GM19025 (cell line): ENCODE results near the gene DND1.
"Not testable (repeated sequence)": the region's sequence is repeated elsewhere in the genome, so short reads cannot be mapped to it uniquely, and the experiment has no call there.

Source experiments
- ATAC-seq: cut with Tn5 transposase; IDR thresholded peaks from one replicate; pipeline ENCODE4 v1.9.1; 2021; ENCODE audit warnings: mild to moderate bottlenecking, low read depth, moderate library complexity; ENCODE audit not compliant: unreplicated experiment

Gene DND1

GRCh38 chr5:140632366-140633020 is 40.9 kb downstream of the DND1 start:
- peak; percentile 54 for ATAC-seq

- ATAC-seq: peak; percentile 30
These were observed 41.5 kb downstream of the DND1 start for GRCh38 chr5:140631831-140632365.

GRCh38 chr5:140631036-140631417 is 42.3 kb downstream of the DND1 start:
- no peak for ATAC-seq

- ATAC-seq: no peak
These were observed 42.9 kb downstream of the DND1 start for GRCh38 chr5:140630292-140631035.

DNA sequence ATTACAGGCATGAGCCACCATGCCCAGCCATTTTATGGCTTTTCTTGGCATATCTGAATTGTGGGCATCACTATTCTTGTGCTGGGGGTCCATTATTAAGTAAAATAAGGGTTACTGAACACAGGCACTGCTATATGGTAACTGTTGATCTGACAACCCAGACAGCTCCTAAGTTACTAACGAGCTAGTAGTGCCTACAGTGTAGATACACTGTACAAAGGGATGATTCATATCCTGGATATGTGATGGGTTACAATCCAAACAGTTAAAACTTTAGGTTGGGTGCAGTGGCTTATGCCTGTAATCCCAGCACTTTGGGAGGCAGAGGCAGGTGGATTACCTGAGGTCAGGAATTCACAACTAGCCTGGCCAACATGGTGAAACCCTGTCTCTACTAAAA is 44.7 kb downstream of the DND1 start:
- no peak for ATAC-seq

GRCh38 chr5:140627972-140628371 is 45.4 kb downstream of the DND1 start:
- no peak for ATAC-seq

DNA sequence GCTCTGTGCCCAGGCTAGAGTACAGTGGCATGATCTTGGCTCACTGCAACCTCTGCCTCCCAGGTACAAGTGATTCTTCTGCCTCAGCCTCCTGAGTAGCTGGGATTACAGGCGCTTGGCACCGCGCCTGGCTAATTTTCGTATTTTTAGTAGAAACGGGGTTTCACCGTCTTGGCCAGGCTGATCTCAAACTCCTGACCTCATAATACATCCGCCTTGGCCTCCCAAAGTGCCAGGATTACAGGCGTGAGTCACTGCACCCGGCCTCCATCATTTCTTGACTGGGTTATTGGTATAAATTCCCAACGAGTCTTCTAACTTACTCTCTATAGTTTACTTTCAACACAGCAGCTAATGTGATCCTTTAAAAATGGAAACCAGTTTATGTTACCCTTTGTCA is 48.5 kb downstream of the DND1 start:
- not testable (repeated sequence) for ATAC-seq

- not testable (repeated sequence) for ATAC-seq
These were observed 50.3 kb downstream of the DND1 start for GRCh38 chr5:140623061-140623460.

GRCh38 chr5:140622301-140622700 is 51.1 kb downstream of the DND1 start:
- ATAC-seq: no peak
